Measurements from ENCODE around the gene SHC3.

SHC3 gene

DNA sequence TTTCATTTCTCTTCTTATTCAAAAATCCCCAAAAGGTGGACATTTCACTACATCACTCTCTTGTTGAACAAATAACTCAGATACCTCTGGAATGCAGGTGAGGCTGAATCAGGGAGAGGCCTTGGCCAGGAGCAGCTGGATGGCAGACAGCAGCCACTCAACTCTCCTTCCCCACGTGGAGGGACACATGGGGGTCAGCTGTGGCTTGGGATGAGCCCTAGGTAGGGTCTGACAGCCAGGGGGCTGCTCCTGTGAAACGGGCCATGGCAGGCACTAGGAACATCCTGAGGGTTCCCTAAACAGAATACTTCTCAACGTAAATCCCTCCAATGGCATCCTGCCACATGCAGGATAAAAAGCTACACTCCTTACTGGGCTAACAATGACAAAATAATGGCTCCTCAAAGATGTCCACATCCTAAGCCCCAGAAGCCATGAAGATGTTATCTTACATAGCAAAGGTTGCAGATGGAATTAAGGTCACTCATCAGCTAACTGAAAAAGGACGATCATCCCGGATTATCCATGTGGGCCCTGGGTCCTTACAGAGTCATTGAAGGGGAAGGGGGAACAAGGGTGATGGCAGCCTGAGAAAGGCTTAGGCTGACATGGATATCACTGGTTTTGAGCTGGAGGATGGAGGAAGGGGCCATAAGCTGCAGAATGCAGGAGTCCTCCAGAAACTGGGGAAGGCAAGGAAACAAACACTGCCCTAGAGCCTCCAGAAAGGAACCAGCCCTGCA, 218.7 kb downstream of the SHC3 start:
- H3K9me3 ChIP-seq (ENCODE audit: control insufficient read depth in 1 of 2, low read length in 2 of 2) = no peaks in the 10 kb centered on the region
- H3K4me1 ChIP-seq (ENCODE audit: control insufficient read depth in 1 of 2, insufficient read depth in 2 of 2, low read length in 2 of 2) = no peaks in the 10 kb centered on the region
- no peaks in the 10 kb centered on the region for H3K36me3 ChIP-seq (ENCODE audit: control insufficient read depth in 1 of 2, insufficient read depth in 2 of 2, low read length in 2 of 2)
- H3K27ac ChIP-seq (ENCODE audit: low read depth, low read length) = no peak overlapping the region
- H3K27me3 ChIP-seq (ENCODE audit: control insufficient read depth in 1 of 2, insufficient read depth in 2 of 2, low read length in 2 of 2) = peaks cover 0 to 4% of the 10 kb centered on the region in 2 donors
- no peak overlapping the region for H3K4me3 ChIP-seq (ENCODE audit: low read depth in 1 of 2, low read length in 2 of 2)
- no peak overlapping the region for H3K9ac ChIP-seq (ENCODE audit: low read depth in 1 of 2, low read length in 2 of 2)

GRCh38 chr9:88957526-88957925, 221.1 kb downstream of the SHC3 start:
- Histone ChIP-seq H3K36me3 (ENCODE audit: control insufficient read depth in 1 of 2, insufficient read depth in 2 of 2, low read length in 2 of 2) (no peaks in the 10 kb centered on the region), H3K4me1 (ENCODE audit: control insufficient read depth in 1 of 2, insufficient read depth in 2 of 2, low read length in 2 of 2) (peaks cover 14 to 17% of the 10 kb centered on the region in 2 donors), H3K9me3 (ENCODE audit: control insufficient read depth in 1 of 2, low read length in 2 of 2) (no peaks in the 10 kb centered on the region), H3K27me3 (ENCODE audit: control insufficient read depth in 1 of 2, insufficient read depth in 2 of 2, low read length in 2 of 2) (peaks cover 0 to 4% of the 10 kb centered on the region in 2 donors), H3K9ac (ENCODE audit: low read depth in 1 of 2, low read length in 2 of 2) (no peak overlapping the region), H3K4me3 (ENCODE audit: low read depth in 1 of 2, low read length in 2 of 2) (no peak overlapping the region), H3K27ac (ENCODE audit: low read depth, low read length) (no peak overlapping the region)

Measured in duodenal mucosa (tissue), 2 donors.